SJSA1 (cell line): ENCODE measurements around the gene GRIN1. TPM values are rescaled to one million over a fixed set of nuclear protein-coding genes. Genes with fewer than 3 reads are reported as not detected.
A peak's percentile ranks its signal among the peaks of the same experiment; 100 is the strongest.
"Not testable (repeated sequence)": the region's sequence is repeated elsewhere in the genome, so short reads cannot be mapped to it uniquely, and the experiment has no call there.

Source experiments
- DNase-seq, 2 experiments: peaks; one replicate each; pipeline ENCODE4 v3.0.0-alpha.2; 2015 to 2020; ENCODE audit warnings: low spot score in 2 of 2, low read depth in 1 of 2
- H3K27ac ChIP-seq: fragments of 250-450 bp; sonication (Bioruptor Pico); 2 replicates; pipeline ENCODE4 v1.5.1; 2020; ENCODE audit warnings: mild to moderate bottlenecking, moderate library complexity
- H3K27me3 ChIP-seq: fragments of 250-450 bp; sonication (Bioruptor Pico); replicated peaks from 2 replicates; pipeline ENCODE4 v1.5.1; 2020; ENCODE audit warnings: mild to moderate bottlenecking, moderate library complexity
- H3K36me3 ChIP-seq: fragments of 250-450 bp; sonication (Bioruptor Pico); 2 replicates; pipeline ENCODE4 v1.5.1; 2020; ENCODE audit warnings: mild to moderate bottlenecking
- H3K4me1 ChIP-seq: fragments of 250-450 bp; sonication (Bioruptor Pico); replicated peaks from 2 replicates; pipeline ENCODE4 v1.6.1; 2021; ENCODE audit warnings: mild to moderate bottlenecking
- H3K4me3 ChIP-seq: fragments of 250-450 bp; sonication (Bioruptor Pico); 2 replicates; pipeline ENCODE4 v1.5.1; 2020; ENCODE audit warnings: mild to moderate bottlenecking
- H3K9me3 ChIP-seq: fragments of 250-450 bp; sonication (Bioruptor Pico); replicated peaks from 2 replicates; pipeline ENCODE4 v1.5.1; 2020; ENCODE audit warnings: mild to moderate bottlenecking
- total RNA-seq: library from RNA; depleted of rRNA; stranded (reverse); fragments of >200 nt; shearing (Covaris generic); gene quantifications from 2 replicates; pipeline ENCODE4 v1.2.3, GENCODE V29; 2014

GRIN1 gene
- total RNA-seq, 1 experiment from 2014 or later = not detected

DNA sequence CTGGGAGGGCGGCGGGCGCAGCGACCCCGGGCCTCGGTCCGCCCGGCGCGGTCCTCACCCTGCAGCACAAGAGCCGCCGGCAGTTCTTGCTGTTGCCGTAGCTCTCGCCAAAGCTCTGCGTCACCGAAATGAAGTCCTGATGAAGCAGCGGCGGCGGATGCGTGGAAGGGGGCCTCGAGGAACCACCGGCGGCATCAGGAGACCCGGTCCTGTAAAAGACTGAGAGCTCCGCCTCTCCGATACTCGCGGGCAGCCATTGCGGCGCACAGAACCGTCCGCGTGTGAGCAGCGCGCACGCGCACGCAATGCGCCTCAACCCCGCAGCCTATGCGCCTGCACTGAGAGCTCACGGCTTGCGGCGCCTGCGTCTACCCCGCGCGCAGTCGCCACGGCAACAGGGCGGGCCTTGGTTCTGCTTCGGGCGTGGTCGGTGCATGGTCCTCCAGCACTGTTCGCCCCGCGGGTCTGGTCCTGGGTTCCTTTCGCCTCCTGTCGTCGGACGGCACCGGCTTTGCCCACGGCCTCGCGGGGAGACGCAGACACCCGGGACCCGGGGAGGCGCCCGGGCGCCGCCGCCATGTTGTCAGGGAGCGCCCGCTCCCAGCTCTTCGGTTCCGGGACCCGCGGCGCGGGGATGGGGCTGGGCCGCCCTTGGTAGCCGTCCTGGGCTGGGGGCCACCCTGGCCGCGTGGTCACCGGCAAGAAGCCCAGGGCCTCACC is 9.3 kb upstream of the GRIN1 start:
- H3K36me3 ChIP-seq = no peaks in the 10 kb centered on the region
- H3K4me1 ChIP-seq = peaks cover 14% of the 10 kb centered on the region
- 0 out of 2 replicates have a peak, but pooled peaks cover 3% of the 10 kb centered on the region for H3K27me3 ChIP-seq
- H3K9me3 ChIP-seq = 0 out of 2 replicates have a peak, but pooled peaks cover 5% of the 10 kb centered on the region
- DNase-seq = peak; percentile 74 to 80
- H3K4me3 ChIP-seq = peak overlapping the region; percentile 58
- H3K27ac ChIP-seq = no peak overlapping the region

DNA sequence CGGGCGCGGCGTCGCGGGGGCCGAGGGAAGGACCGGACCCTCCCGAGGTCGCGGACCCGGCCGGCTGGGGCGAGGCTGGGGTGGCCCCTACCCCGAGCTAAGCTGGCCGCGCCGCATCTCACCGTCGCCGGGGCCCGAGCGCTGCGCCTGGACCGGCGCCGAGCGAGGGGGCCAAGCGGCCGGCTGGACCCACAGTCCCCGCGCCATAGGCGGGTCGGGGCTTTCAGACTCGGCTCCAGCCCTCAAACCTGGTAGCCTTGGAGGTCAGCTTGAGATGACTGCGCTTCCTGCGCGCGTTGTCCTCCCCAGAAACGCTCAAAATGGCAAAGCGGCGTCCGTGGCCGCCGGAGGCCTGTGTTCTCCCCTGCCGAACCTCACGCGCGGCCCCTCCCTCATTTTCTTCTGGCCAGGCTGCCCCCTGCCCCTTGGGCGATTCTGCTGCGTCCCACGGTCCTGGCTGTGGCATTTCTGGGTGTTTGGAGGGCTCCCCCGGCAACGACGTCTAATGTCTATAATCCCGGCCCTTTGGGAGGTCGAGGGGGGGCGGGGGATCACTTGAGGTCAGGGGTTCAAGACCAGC is 8.7 kb upstream of the GRIN1 start:
- H3K27ac ChIP-seq = no peak overlapping the region
- H3K27me3 ChIP-seq = 0 out of 2 replicates have a peak, but pooled peaks cover 7% of the 10 kb centered on the region
- H3K36me3 ChIP-seq = no peaks in the 10 kb centered on the region
- H3K4me3 ChIP-seq = peak overlapping the region; percentile 58
- peak in 1 of 2 experiments; percentile 38 for DNase-seq
- 0 out of 2 replicates have a peak, but pooled peaks cover 5% of the 10 kb centered on the region for H3K9me3 ChIP-seq
- peaks cover 14% of the 10 kb centered on the region for H3K4me1 ChIP-seq

DNA sequence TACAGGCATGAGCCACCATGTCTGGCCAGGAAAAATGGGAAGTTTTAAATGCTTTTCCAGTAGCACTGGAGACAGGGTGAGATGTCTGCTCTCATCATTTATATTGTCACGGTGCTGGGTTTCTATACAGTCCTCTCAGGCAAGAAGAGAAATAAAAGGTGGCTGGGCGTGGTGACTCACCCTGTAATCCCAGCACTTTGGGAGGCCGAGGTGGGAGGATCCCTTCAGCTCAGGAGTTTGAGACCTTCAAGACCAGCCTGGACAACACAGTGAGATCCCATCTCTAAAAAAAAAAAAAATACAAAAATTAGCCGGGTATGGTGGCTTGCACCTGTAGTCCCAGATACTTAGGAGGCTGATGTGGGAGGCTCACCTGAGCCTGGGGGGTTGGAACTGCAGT is 4.8 kb upstream of the GRIN1 start:
- no peak overlapping the region for H3K27ac ChIP-seq
- no peak overlapping the region for H3K4me3 ChIP-seq
- H3K4me1 ChIP-seq = peaks cover 13% of the 10 kb centered on the region
- peaks cover 40% of the 10 kb centered on the region for H3K27me3 ChIP-seq
- H3K36me3 ChIP-seq = no peaks in the 10 kb centered on the region
- peaks cover 5% of the 10 kb centered on the region; the same call in 1 of the 2 replicates for H3K9me3 ChIP-seq
- no peak for DNase-seq

DNA sequence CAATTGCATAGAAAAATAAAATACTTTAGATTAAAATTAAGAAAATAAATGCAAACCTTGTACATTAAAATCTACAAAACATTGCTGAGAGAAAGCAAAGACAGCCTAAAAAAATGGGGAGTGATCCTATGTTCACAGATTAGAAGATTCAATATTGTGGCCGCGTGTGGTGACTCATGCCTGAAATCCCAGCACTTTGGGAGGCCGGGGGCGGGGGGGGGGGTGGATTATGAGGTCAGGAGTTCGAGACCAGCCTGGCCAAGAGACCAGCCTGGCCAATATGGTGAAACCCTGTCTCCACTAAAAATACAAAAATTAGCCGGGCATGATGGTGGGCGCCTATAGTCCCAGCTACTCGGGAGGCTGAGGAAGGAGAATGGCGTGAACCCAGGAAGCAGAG is 3.8 kb upstream of the GRIN1 start:
- H3K4me1 ChIP-seq, H3K4me3 ChIP-seq, H3K36me3 ChIP-seq, H3K9me3 ChIP-seq, DNase-seq, H3K27ac ChIP-seq: not testable (repeated sequence)
- H3K27me3 ChIP-seq = peaks cover 48% of the 10 kb centered on the region

DNA sequence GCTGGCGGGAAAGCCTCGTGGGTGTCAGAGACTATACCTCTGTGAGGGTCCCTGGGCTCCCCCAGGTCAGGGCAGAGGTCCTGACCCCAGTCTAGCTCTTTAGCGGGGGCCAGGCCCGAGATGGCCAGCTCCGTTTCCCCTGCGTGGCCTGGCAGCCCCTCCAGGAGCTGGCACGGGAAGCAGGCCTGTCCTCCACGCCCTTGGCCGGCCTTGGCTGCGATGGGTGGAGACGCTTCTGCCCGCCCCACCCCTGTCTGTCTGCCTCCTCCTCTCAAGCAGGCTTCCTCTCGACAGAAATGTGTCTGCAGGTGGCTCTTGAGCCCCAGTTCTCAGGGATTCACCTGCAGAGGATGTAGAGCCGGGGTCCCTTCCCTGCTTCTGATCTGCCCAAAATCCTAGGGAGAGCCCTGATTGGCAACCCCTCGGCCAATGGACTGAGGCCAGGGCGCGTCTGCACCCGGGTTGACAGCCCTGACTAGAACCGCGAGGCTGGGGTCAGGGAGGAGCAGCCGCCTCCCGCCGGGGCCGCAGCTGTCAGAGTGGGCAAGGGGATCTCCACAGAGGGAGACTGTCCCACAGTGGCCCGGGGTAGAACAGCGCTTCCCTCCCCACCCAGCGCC is 2.6 kb upstream of the GRIN1 start:
- H3K9me3 ChIP-seq = no peaks in the 10 kb centered on the region; the same call in 1 of the 2 replicates
- no peak for DNase-seq
- peaks cover 54% of the 10 kb centered on the region for H3K27me3 ChIP-seq
- no peaks in the 10 kb centered on the region for H3K36me3 ChIP-seq
- H3K4me3 ChIP-seq = no peak overlapping the region
- no peak overlapping the region for H3K27ac ChIP-seq
- peaks cover 4% of the 10 kb centered on the region for H3K4me1 ChIP-seq

DNA sequence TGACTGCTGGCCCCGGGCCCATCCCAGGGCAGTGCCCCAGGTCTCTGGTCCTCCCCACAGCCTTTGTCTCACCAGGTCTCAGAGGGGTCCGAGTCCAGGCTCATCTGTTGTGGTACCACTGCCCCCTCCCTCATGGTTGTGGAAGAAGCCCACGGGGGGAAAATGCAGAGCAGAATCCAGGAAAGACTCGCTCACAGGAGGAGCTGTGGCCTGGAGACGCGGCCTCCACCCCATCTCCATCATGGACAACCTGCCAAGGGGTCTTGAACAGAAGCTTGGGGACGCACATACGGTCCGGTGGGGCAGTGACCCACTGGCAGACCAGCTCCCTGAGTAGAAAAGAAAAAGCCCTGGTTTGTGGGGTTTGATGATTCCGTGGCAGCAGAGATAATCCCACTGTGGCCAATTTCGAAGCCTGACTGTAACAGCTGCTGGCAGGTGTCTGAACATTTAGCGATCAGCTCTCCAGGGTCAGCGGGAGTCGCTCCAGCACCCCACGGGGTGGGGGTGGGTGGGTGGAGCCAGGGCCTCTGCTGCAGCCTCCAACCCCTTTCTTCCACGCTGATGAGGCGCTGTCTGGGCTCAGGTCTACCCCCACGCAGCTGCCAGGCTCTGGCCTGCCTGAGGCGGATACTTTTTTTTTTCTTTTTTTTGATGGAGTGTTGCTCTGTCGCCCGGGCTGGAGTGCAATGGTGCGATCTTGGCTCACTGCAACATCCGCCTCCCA is 1.9 kb upstream of the GRIN1 start:
- Histone ChIP-seq H3K27me3 (peaks cover 54% of the 10 kb centered on the region), H3K4me1 (peaks cover 4% of the 10 kb centered on the region), H3K9me3 (no peaks in the 10 kb centered on the region; the same call in 1 of the 2 replicates), H3K27ac (no peak overlapping the region), H3K4me3 (no peak overlapping the region), H3K36me3 (no peaks in the 10 kb centered on the region)
- DNase-seq = no peak

DNA sequence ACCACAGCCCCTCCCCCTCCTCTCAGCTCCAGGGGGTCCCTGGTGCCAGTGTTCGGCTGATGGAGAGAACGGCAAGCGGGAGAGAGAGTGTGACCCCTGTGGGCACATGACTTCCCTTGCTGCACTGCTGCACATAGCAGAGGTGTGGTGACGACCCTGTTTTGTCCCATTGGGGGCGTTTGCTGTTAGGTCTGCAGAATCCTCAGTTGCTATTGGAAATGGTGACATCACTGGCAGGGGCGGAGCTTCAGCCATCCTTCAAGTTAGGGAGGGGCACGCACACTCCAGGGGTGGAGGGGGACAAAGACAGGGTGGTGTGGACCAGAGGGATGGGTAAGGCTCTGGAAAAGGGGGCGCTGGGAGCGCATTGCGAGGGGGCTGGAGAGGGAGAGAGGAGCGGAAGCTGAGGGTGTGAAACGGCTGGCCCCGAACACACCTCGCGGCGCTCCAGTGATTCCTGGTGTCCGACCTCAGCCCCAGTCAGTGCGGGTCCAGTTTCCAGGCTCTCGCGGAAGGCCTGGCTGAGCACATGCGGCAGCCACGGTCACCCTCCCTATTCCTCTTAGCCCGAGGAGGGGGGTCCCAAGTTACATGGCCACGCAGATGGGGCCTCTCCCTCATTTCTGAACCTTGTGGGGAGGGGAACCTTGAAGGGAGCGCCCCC is 764 bp upstream of the GRIN1 start:
- peak in 1 of 2 experiments; percentile 46 for DNase-seq
- no peak overlapping the region for H3K27ac ChIP-seq
- no peak overlapping the region for H3K4me3 ChIP-seq
- H3K36me3 ChIP-seq = no peaks in the 10 kb centered on the region
- H3K9me3 ChIP-seq = no peaks in the 10 kb centered on the region; the same call in 1 of the 2 replicates
- peaks cover 4% of the 10 kb centered on the region for H3K4me1 ChIP-seq
- H3K27me3 ChIP-seq = peaks cover 51% of the 10 kb centered on the region

DNA sequence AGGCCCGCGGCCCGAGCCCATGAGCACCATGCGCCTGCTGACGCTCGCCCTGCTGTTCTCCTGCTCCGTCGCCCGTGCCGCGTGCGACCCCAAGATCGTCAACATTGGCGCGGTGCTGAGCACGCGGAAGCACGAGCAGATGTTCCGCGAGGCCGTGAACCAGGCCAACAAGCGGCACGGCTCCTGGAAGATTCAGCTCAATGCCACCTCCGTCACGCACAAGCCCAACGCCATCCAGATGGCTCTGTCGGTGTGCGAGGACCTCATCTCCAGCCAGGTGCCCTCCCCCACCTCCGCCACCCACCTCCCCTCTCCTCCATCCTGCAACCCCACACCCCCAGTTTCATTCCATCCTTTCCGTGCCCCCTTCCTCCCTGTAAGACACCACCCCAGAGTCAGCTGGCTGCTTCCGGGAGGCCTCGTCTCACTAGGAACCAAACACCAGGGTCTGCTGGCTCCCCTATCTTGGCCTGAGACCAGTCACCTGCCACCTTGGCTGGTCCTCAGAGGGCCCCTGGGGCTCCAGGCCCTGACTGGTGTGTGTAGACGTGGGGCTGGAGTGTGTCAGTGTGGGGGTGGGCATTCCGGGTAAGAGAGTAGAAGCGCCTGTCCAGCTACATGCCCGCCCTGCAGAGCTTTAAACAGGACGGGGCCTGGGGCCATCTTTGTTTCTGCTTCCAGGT is 655 bp downstream of the GRIN1 start:
- DNase-seq = no peak
- Histone ChIP-seq H3K36me3 (no peaks in the 10 kb centered on the region), H3K27ac (no peak overlapping the region), H3K4me3 (no peak overlapping the region), H3K4me1 (peaks cover 4% of the 10 kb centered on the region), H3K27me3 (peaks cover 50% of the 10 kb centered on the region), H3K9me3 (no peaks in the 10 kb centered on the region; the same call in 1 of the 2 replicates)

DNA sequence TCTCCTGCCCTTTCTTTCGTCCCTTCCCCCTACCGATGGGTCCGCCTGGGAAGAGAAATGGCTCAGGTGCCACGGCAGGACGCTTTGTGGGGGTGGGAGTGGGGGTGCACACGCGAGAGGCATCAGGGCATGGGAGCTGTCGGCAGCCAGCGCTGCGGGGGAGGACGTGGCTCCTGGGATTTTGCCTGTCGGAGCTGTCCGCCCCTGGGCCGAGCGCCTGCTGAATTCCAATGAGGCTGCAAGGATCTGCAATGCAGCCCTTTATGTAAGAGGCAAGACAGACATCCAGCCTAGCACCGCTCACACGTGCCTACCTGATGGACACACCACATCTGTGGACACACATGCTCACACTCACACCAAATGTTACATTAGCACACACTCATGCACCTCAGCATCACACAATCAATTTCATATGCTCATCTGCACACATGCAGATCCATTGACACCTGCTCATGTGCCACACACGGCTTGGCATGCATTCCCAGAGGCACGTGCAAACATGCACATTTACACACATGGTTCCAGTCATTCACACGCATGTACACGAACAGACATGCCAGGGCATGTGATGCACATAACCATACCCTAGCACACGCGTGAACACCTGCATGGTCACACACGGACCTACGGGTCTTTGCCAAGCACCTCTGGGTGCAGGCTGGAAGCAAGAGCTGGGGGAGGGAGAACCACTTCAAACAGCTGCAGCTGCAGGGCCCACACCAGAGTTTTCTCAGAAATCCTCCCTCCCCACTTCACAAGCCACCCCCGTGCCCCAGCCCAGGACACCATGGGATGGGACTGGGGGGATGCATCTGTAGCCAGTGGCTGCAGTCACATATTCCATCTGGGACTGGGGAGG is 1.4 kb downstream of the GRIN1 start:
- Histone ChIP-seq H3K36me3 (no peaks in the 10 kb centered on the region), H3K9me3 (no peaks in the 10 kb centered on the region; the same call in 1 of the 2 replicates), H3K4me3 (no peak overlapping the region), H3K27ac (no peak overlapping the region), H3K27me3 (peaks cover 46% of the 10 kb centered on the region), H3K4me1 (peaks cover 4% of the 10 kb centered on the region)
- peak in 1 of 2 experiments; percentile 38 for DNase-seq

DNA sequence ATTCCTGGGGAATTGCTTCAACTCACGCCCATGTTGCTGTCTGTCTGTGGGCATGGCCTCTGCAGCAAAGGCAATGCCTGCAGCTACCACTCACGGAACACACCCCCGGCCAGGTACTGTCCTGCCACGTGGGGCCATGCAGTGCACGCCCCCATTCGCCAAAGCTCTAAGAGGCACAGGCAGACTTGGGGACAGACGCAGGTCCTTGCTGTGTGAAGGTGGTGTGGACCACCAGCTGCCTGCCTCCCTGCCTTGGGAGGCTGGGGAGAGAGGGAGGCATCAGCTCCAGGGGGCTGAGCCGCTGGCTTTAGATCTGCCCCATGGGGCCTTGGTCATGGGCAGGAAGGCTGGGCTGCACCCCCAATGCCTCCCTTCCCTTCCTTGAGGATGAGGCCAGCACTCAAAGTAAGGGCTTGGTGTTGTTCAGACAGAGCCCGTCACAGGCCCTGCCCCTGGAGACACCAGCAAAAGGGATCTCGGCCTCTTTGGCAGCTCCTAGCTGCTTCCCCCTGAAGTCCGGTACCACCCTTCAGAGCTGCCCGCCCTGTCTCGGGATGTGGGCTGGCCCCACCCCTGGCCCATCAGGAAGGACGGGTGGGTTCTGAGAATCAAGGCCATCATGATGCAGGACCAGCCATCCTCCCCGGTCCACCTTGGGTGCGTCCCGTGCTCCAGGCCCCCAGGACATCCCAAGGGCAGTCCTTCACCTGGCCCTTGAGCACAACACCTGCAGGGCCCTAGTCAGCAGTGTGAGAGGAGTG is 2.3 kb downstream of the GRIN1 start:
- Histone ChIP-seq H3K27me3 (peaks cover 42% of the 10 kb centered on the region), H3K4me1 (peaks cover 4% of the 10 kb centered on the region), H3K9me3 (no peaks in the 10 kb centered on the region; the same call in 1 of the 2 replicates), H3K27ac (no peak overlapping the region), H3K4me3 (no peak overlapping the region), H3K36me3 (no peaks in the 10 kb centered on the region)
- DNase-seq = no peak

DNA sequence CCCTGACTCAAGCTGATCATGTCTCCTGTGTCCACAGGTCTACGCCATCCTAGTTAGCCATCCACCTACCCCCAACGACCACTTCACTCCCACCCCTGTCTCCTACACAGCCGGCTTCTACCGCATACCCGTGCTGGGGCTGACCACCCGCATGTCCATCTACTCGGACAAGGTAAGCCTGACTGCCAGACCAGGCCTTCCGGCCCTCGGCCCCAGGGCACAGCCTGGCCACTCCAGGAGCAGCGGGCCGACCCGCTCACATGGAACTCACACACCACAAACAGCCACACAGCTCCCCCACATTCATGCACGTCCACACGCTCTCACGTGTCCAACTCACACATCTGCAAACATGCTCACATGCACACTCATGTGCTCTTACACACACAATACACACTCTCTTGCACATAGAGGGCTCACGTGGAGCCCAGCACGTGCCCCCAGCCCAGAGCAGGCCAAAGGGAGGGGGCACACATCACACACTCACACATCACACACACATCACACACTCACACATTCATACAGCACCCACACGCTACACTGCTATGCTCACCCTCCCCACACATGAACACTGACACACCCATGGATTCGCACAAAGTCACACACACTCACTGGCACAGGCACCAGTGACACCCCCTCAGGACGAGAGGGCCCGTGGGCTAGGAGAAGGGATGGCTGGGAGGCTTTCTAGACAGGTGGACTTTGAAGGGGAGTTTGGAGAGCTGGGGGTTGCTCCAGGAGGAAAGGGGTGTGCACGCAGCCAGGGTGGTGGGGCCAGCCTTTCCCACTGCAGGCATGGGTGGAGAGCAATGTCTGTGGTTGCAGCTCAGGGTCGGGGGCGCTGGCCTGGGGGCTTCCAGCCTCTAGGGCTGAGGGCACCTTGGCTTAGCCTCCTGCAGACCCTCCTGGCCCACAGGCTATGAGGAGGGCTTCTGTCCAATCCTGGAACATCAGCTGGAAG is 3.3 kb downstream of the GRIN1 start:
- Histone ChIP-seq H3K36me3 (no peaks in the 10 kb centered on the region), H3K27me3 (peaks cover 35% of the 10 kb centered on the region), H3K4me1 (peaks cover 4% of the 10 kb centered on the region), H3K9me3 (no peaks in the 10 kb centered on the region; the same call in 1 of the 2 replicates), H3K27ac (no peak overlapping the region), H3K4me3 (no peak overlapping the region)
- DNase-seq = peak in 1 of 2 experiments; percentile 42
